Breast epithelium (tissue), 3 donors: ENCODE measurements around the gene RPLP1.

Source experiments
- CTCF ChIP-seq, 3 donors: fragments of 450-650 bp; IDR thresholded peaks; one replicate each; pipeline ENCODE4 v1.5.1; 2016 to 2017; ENCODE audit warnings: antibody characterized with exemption in 3 of 3, mild to moderate bottlenecking in 3 of 3, moderate library complexity in 3 of 3
- POLR2AphosphoS5 ChIP-seq, 3 donors: sonication (generic); formaldehyde crosslinking; IDR thresholded peaks; one replicate each; pipeline ENCODE4 v1.6.1; 2017; ENCODE audit warnings: antibody characterized with exemption in 3 of 3

DNA sequence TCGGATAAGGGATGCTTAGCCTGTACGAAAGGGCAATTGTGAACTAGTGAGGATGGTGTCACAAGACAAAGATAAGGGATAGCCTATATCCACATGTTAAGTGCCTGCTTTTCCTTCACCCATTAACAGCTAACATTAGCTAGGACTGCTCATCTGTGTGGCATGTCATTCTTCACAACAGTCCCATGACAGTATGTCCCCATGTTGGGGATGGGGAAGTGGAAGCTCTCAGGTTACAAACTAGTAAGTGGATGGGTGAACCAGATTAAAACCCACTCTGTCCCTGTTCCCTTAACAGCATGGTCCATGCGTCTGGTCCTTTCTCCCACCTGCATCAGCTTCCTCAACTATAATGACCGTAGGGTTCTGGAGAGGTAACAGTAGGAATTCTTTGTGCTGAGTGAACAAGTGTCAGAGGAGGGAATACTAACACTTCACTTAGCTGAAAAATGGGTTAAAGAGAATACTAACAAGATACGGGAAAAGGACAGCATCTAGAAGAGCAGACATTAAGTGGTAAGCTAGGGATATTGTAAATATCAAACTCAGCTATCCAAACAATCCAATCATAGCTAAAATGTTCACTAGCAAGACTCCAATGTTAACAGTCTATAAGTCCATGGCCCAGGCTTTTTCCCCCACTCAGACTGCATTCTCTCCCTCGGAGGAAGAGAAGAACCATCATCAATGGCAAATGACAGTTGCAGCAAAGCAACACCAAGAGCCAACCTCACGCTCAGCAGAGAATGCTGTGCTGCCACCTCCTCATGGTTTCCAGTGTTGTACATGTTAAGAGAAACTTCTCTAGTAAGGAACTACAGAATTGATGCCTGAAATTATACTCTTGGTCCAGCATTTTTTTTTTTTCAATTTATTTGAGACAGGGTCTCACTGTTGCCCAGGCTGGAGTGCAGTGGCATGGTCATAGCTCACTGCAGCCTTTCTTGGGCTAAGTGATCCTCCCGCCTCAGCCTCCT, 5.0 kb downstream of the RPLP1 start:
- no peak for TF ChIP-seq POLR2AphosphoS5 (IDR thresholded peaks at IDR 0.05)
- no peak for TF ChIP-seq CTCF (IDR thresholded peaks at IDR 0.05)
